A549 (cell line): Measurements from ENCODE around the gene ZNF273. TPM values are rescaled to one million over a fixed set of nuclear protein-coding genes. Genes with fewer than 3 reads are reported as not detected.

ENCODE experiments used
- ATAC-seq, 2 experiments: fragments of 200-7000 bp in 1 of 2; fragments of >200 bp in 1 of 2; cut with Nextera tagmentation in 1 of 2; cut with Tn5 transposase in 1 of 2; 3 replicates each; pipeline versions ENCODE4 v1.8.0 to v1.9.1; 2018 to 2020; ENCODE audit warnings: mild to moderate bottlenecking in 1 of 2, moderate library complexity in 1 of 2
- CTCF ChIA-PET: fragments of 300-600 bp; sonication (Branson Sonifier 250); formaldehyde crosslinking; extraction: SDS; loops from one replicate; lab custom pipeline; 2021; ENCODE audit warnings: antibody characterized with exemption, inconsistent platforms; lab: Yijun Ruan, JAX
- POLR2A ChIA-PET: fragments of 350-600 bp; formaldehyde crosslinking; extraction: SDS; loops from one replicate; lab custom pipeline; 2021; ENCODE audit warnings: antibody characterized with exemption, inconsistent platforms; lab: Yijun Ruan, JAX
- DNase-seq, 2 experiments: peaks; one replicate each; pipeline versions ENCODE4 v3.0.0 to v3.0.0-alpha.2; 2011 to 2016; ENCODE audit warnings: low read depth in 1 of 2, low spot score in 1 of 2
- FAIRE-seq: peaks from 2 replicates; lab custom pipeline; 2011; peaks lifted over from hg19 to GRCh38; lab: Jason Lieb, UNC
- H3K27ac ChIP-seq, 2 experiments: fragments of >200 bp; sonication (Bioruptor Twin); formaldehyde crosslinking; 3 replicates each; pipeline ENCODE4 v1.5.1; 2016 to 2017
- H3K4me1 ChIP-seq: fragments of >200 bp; sonication (Bioruptor Twin); formaldehyde crosslinking; 3 replicates; pipeline ENCODE4 v1.6.1; 2016
- H3K4me2 ChIP-seq: fragments of >200 bp; sonication (Bioruptor Twin); formaldehyde crosslinking; 3 replicates; pipeline ENCODE4 v1.6.1; 2016
- H3K4me3 ChIP-seq: fragments of >200 bp; sonication (Bioruptor Twin); formaldehyde crosslinking; 3 replicates; pipeline ENCODE4 v1.5.1; 2016
- H3K9me3 ChIP-seq: fragments of >200 bp; sonication (Bioruptor Twin); formaldehyde crosslinking; 3 replicates; pipeline ENCODE4 v1.6.1; 2016
- CEBPB ChIP-seq, 2 experiments: fragments of >200 bp in 1 of 2; sonication (Bioruptor Twin) in 1 of 2; formaldehyde crosslinking in 1 of 2; IDR thresholded peaks; 2 replicates each; pipeline ENCODE4 v1.6.1; 2012 to 2016
- CHD2 ChIP-seq: fragments of 150-350 bp; IDR thresholded peaks from 2 replicates; pipeline ENCODE4 v1.6.1; 2014; ENCODE audit warnings: low read length; ENCODE audit not compliant: partially characterized antibody
- CHD4 ChIP-seq: fragments of 200-600 bp; sonication (generic); IDR thresholded peaks from 2 replicates; pipeline ENCODE4 v1.6.1; 2016; ENCODE audit warnings: antibody characterized with exemption, mild to moderate bottlenecking, borderline replicate concordance
- EHMT2 ChIP-seq: fragments of 200-600 bp; sonication (generic); IDR thresholded peaks from 2 replicates; pipeline ENCODE4 v1.6.1; 2016; ENCODE audit warnings: antibody characterized with exemption, low read depth, mild to moderate bottlenecking, moderate library complexity
- EP300 ChIP-seq, 2 experiments: fragments of >200 bp; sonication (Bioruptor Twin); formaldehyde crosslinking; IDR thresholded peaks; 2 replicates in 1 of 2; 3 replicates in 1 of 2; pipeline ENCODE4 v1.6.1; 2016 to 2017
- ESRRA ChIP-seq: fragments of 150-350 bp; IDR thresholded peaks from 2 replicates; pipeline ENCODE4 v1.6.1; 2014; ENCODE audit warnings: mild to moderate bottlenecking, low read length, borderline replicate concordance
- FOSB ChIP-seq: fragments of 250-450 bp; sonication (Bioruptor Pico); IDR thresholded peaks from 2 replicates; pipeline ENCODE4 v1.5.0; 2020; ENCODE audit warnings: mild to moderate bottlenecking, moderate library complexity
- HES2 ChIP-seq: fragments of >200 bp; sonication (Bioruptor Twin); formaldehyde crosslinking; IDR thresholded peaks from 2 replicates; pipeline ENCODE4 v1.6.1; 2016
- HEYL ChIP-seq: fragments of 250-450 bp; sonication (Bioruptor Pico); IDR thresholded peaks from 2 replicates; pipeline ENCODE4 v1.8.0; 2021; ENCODE audit warnings: mild to moderate bottlenecking, moderate library complexity
- HOXB13 ChIP-seq: fragments of 250-450 bp; sonication (Bioruptor Pico); IDR thresholded peaks from 2 replicates; pipeline ENCODE4 v1.5.0; 2020; ENCODE audit warnings: low read depth, mild to moderate bottlenecking, moderate library complexity
- HOXB5 ChIP-seq: fragments of 250-450 bp; sonication (Bioruptor Pico); IDR thresholded peaks from 2 replicates; pipeline ENCODE4 v1.5.0; 2020; ENCODE audit warnings: mild to moderate bottlenecking, moderate library complexity
- KDM1A ChIP-seq: fragments of 200-600 bp; sonication (generic); IDR thresholded peaks from 2 replicates; pipeline ENCODE4 v1.6.1; 2016; ENCODE audit warnings: low read depth, mild to moderate bottlenecking
- MYC ChIP-seq: IDR thresholded peaks from 2 replicates; pipeline ENCODE4 v1.6.1; 2012; ENCODE audit warnings: mild to moderate bottlenecking, inconsistent platforms, low read length, improper control_type of control experiment, borderline replicate concordance
- NFE2L2 ChIP-seq: fragments of 150-350 bp; conservative IDR thresholded peaks from 2 replicates; pipeline ENCODE4 v1.6.1; 2014; ENCODE audit warnings: low read length
- NR3C1 ChIP-seq: fragments of >200 bp; sonication (Bioruptor Twin); formaldehyde crosslinking; IDR thresholded peaks from 3 replicates; pipeline ENCODE4 v1.6.1; 2017
- PBX3 ChIP-seq: IDR thresholded peaks from 2 replicates; pipeline ENCODE4 v1.6.1; 2012
- POLR2A ChIP-seq: IDR thresholded peaks from 2 replicates; pipeline ENCODE4 v1.6.1; 2012; ENCODE audit warnings: mild to moderate bottlenecking, low read length
- RAD21 ChIP-seq, 2 experiments: fragments of >200 bp in 1 of 2; sonication (Bioruptor Twin) in 1 of 2; formaldehyde crosslinking in 1 of 2; IDR thresholded peaks in 1 of 2; conservative IDR thresholded peaks in 1 of 2; 2 replicates in 1 of 2; 3 replicates in 1 of 2; pipeline ENCODE4 v1.6.1; 2012 to 2018; ENCODE audit warnings: inconsistent platforms in 1 of 2
- RCOR1 ChIP-seq: fragments of 150-350 bp; IDR thresholded peaks from 2 replicates; pipeline ENCODE4 v1.6.1; 2014; ENCODE audit warnings: antibody characterized with exemption, low read length, low read depth
- REST ChIP-seq: fragments of 200-600 bp; sonication (generic); IDR thresholded peaks from 2 replicates; pipeline ENCODE4 v1.6.1; 2016; ENCODE audit warnings: antibody characterized with exemption, mild to moderate bottlenecking, moderate library complexity
- RFX5 ChIP-seq: fragments of 450-650 bp; IDR thresholded peaks from 2 replicates; pipeline ENCODE4 v1.7.1; 2014; ENCODE audit warnings: antibody characterized with exemption, mild to moderate bottlenecking, moderate library complexity
- TFCP2L1 ChIP-seq: fragments of 250-450 bp; sonication (Bioruptor Pico); IDR thresholded peaks from 2 replicates; pipeline ENCODE4 v1.5.0; 2021; ENCODE audit warnings: mild to moderate bottlenecking
- ZC3H11A ChIP-seq: fragments of 450-650 bp; IDR thresholded peaks from 2 replicates; pipeline ENCODE4 v1.6.1; 2014; ENCODE audit warnings: antibody characterized with exemption, mild to moderate bottlenecking
- ZFP36 ChIP-seq: fragments of 450-650 bp; IDR thresholded peaks from 2 replicates; pipeline ENCODE4 v1.6.1; 2014; ENCODE audit warnings: borderline replicate concordance; ENCODE audit not compliant: partially characterized antibody
- ZNF302 ChIP-seq: fragments of 250-450 bp; sonication (Bioruptor Pico); IDR thresholded peaks from 2 replicates; pipeline ENCODE4 v1.9.0; 2021; ENCODE audit warnings: inconsistent platforms, mild to moderate bottlenecking, moderate library complexity
- WGBS: methylation state at CpG from one replicate; pipeline ENCODE4 v1.1.6; 2017; ENCODE audit errors: missing lambda C conversion rate; 5-methylcytosine and 5-hydroxymethylcytosine counted together
- polyA plus RNA-seq, 4 experiments: library from polyadenylated mRNA; depleted of rRNA in 3 of 4; stranded (reverse); fragments of >200 nt; fragmentation: RNase III in 1 of 4; extraction: RNeasy Plus Mini Kit Qiagen cat#74134 plus additional on column Dnase treatment in 1 of 4; gene quantifications; 2 replicates in 3 of 4; 3 replicates in 1 of 4; pipeline ENCODE4 v1.2.3, GENCODE V29; 2011 to 2017
- TF ChIP-seq, protein P1 (sequence below): IDR thresholded peaks from 2 replicates; pipeline ENCODE4 v1.6.1; 2012; ENCODE audit warnings: low read depth, borderline replicate concordance
- TF ChIP-seq, protein P2 (sequence below): IDR thresholded peaks from 2 replicates; pipeline ENCODE4 v1.6.1; 2012

The ZNF273 gene
- polyA plus RNA-seq, 2 of the 4 experiments (the other 2 are of a cell fraction): 3.1 to 5.2 TPM

- no peak for TF ChIP-seq ZNF302 (CRISPR knock-in tag)
- TF ChIP-seq FOSB (CRISPR knock-in tag): no peak
- TF ChIP-seq EHMT2: no peak
- ChIA-PET POLR2A (no interaction called here), CTCF (no interaction called here)
- DNase-seq (no peak), ATAC-seq (no peak), FAIRE-seq (no peak)
- 55% methylated on average over 11 of the region's 32 CpGs for WGBS
- no peaks in the 10 kb centered on the region for H3K4me1 ChIP-seq
- H3K4me2 ChIP-seq: no peak overlapping the region
- H3K27ac ChIP-seq: no peak overlapping the region
- no peak overlapping the region for H3K4me3 ChIP-seq
- H3K9me3 ChIP-seq: no peaks in the 10 kb centered on the region
These were observed 33.0 kb upstream of the ZNF273 start for GRCh38 chr7:64869912-64870562.

DNA sequence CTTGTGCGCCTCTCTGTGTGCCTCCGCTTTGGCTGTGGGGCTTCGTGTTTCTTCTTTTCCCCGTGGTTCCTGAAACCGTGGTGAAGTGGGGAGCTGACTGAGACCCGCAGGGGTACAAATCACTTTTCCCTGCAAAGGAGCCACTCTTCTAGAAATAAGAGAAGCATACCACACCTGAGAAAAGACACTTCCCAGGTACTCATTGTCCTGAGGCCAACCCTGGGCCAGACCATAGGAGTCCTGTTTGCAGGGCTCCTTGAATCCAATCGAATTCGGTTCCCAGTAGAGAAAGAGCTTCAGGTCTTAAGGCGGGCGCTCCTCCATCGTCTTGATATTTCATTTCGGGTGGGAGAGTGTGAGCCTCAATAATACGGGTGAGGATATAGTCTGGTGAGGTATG is 32.4 kb upstream of the ZNF273 start:
- H3K27ac ChIP-seq: no peak overlapping the region
- peaks cover 4% of the 10 kb centered on the region; the same call in 1 of the 3 replicates for H3K9me3 ChIP-seq
- ChIA-PET CTCF (no interaction called here), POLR2A (no interaction called here)
- no peak overlapping the region for H3K4me2 ChIP-seq
- H3K4me3 ChIP-seq: no peak overlapping the region
- WGBS: 41% methylated on average over 10 of the region's 13 CpGs
- no peaks in the 10 kb centered on the region for H3K4me1 ChIP-seq
- DNase-seq (no peak), ATAC-seq (no peak), FAIRE-seq (no peak)
- TF ChIP-seq, protein P1, sequence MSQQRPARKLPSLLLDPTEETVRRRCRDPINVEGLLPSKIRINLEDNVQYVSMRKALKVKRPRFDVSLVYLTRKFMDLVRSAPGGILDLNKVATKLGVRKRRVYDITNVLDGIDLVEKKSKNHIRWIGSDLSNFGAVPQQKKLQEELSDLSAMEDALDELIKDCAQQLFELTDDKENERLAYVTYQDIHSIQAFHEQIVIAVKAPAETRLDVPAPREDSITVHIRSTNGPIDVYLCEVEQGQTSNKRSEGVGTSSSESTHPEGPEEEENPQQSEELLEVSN: no peak
- TF ChIP-seq RFX5 (no peak), MYC (no peak), PBX3 (no peak), HOXB5 (CRISPR knock-in tag) (no peak), NR3C1 (no peak), POLR2A (no peak), CEBPB (IDR thresholded peaks at IDR 0.05) (no peak), ZNF302 (CRISPR knock-in tag) (no peak), HES2 (no peak), EP300 (IDR thresholded peaks at IDR 0.05) (no peak), RAD21 (conservative IDR thresholded peaks at IDR 0.05 in 1 of 2, IDR thresholded peaks at IDR 0.05 in 1 of 2) (no peak), HOXB13 (CRISPR knock-in tag) (no peak), ZFP36 (no peak), TFCP2L1 (CRISPR knock-in tag) (no peak), NFE2L2 (no peak), CHD2 (no peak)
- TF ChIP-seq, protein P2, sequence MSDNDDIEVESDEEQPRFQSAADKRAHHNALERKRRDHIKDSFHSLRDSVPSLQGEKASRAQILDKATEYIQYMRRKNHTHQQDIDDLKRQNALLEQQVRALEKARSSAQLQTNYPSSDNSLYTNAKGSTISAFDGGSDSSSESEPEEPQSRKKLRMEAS: no peak

DNA sequence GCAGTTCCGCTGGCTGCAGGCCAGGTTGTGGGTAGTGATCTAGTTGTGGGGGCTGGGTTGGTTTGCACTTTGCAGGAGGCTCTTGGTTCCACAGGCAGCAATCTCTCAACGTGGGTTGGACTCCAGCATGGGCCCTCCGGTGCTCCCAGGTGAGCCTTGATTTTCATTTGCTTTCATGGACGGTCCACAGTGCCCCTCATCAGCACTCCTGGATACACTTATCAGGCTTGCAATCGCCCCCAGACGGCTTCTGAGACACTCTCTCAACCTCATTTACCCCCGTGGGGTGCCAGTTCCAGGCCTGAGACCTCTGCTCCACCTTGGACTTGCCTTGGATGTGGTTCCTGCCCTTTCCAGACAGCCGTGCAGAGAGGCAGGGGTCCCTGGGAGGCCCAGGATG is 31.3 kb upstream of the ZNF273 start:
- Histone ChIP-seq H3K4me3 (no peak overlapping the region), H3K4me2 (no peak overlapping the region), H3K9me3 (peaks cover 4% of the 10 kb centered on the region; the same call in 2 of the 3 replicates), H3K27ac (no peak overlapping the region), H3K4me1 (no peaks in the 10 kb centered on the region)
- 22% methylated on average over 7 of the region's 8 CpGs for WGBS
- DNase-seq (no peak), ATAC-seq (no peak), FAIRE-seq (no peak)
- CTCF ChIA-PET: no interaction called here
- POLR2A ChIA-PET: no interaction called here
- TF ChIP-seq ESRRA (no peak), HOXB13 (CRISPR knock-in tag) (no peak), MYC (no peak), EP300 (IDR thresholded peaks at IDR 0.05) (no peak), CEBPB (IDR thresholded peaks at IDR 0.05) (no peak), ZC3H11A (no peak), KDM1A (no peak), EHMT2 (no peak), CHD4 (no peak), ZNF302 (CRISPR knock-in tag) (no peak), REST (no peak), RCOR1 (no peak), HEYL (CRISPR knock-in tag) (no peak), ZFP36 (no peak), FOSB (CRISPR knock-in tag) (no peak)
- TF ChIP-seq, protein P1: no peak
- TF ChIP-seq, protein P2: no peak
